SK-N-SH treated with all-trans-retinoic acid at 6 μM for 48 hours (cell line): Measurements from ENCODE around the gene SFT2D3.
A peak's percentile ranks its signal among the peaks of the same experiment; 100 is the strongest.

Experiments
- ATAC-seq: fragments of 200-7000 bp; cut with Tn5 transposase; 3 replicates; pipeline ENCODE4 v1.9.1; 2020; ENCODE audit warnings: mild to moderate bottlenecking, moderate library complexity
- ARNTL ChIP-seq: fragments of 450-650 bp; formaldehyde crosslinking; IDR thresholded peaks from 2 replicates; pipeline ENCODE4 v1.5.0; 2020; ENCODE audit warnings: low read depth, mild to moderate bottlenecking, moderate library complexity, borderline replicate concordance
- BACH2 ChIP-seq: fragments of 250-450 bp; sonication (Bioruptor Pico); IDR thresholded peaks from 2 replicates; pipeline ENCODE4 v1.9.0; 2021; ENCODE audit warnings: mild to moderate bottlenecking, borderline replicate concordance
- CREB5 ChIP-seq: fragments of 250-450 bp; sonication (Bioruptor Pico); IDR thresholded peaks from 2 replicates; pipeline ENCODE4 v1.5.1; 2020; ENCODE audit warnings: low read depth, mild to moderate bottlenecking, moderate library complexity
- CSDC2 ChIP-seq: fragments of 250-450 bp; sonication (Bioruptor Pico); IDR thresholded peaks from 2 replicates; pipeline ENCODE4 v1.5.0; 2020; ENCODE audit warnings: mild to moderate bottlenecking, moderate library complexity
- CSRNP3 ChIP-seq: fragments of 250-450 bp; sonication (Bioruptor Pico); IDR thresholded peaks from 2 replicates; pipeline ENCODE4 v1.5.1; 2021; ENCODE audit warnings: mild to moderate bottlenecking, moderate library complexity
- ESRRG ChIP-seq: fragments of 250-450 bp; sonication (Bioruptor Pico); IDR thresholded peaks from 2 replicates; pipeline ENCODE4 v1.6.1; 2021; ENCODE audit warnings: mild to moderate bottlenecking
- GLIS3 ChIP-seq: fragments of 250-450 bp; sonication (Bioruptor Pico); IDR thresholded peaks from 2 replicates; pipeline ENCODE4 v1.5.0; 2020; ENCODE audit warnings: mild to moderate bottlenecking, moderate library complexity
- ISL1 ChIP-seq: fragments of 250-450 bp; sonication (Bioruptor Pico); IDR thresholded peaks from 2 replicates; pipeline ENCODE4 v2.1.2; 2022; ENCODE audit warnings: mild to moderate bottlenecking, moderate library complexity
- OSR1 ChIP-seq: fragments of 250-450 bp; sonication (Bioruptor Pico); IDR thresholded peaks from 2 replicates; pipeline ENCODE4 v1.8.0; 2022; ENCODE audit warnings: moderate library complexity, mild to moderate bottlenecking, inconsistent platforms
- PATZ1 ChIP-seq: fragments of 250-450 bp; sonication (Bioruptor Pico); IDR thresholded peaks from 2 replicates; pipeline ENCODE4 v1.8.0; 2020; ENCODE audit warnings: mild to moderate bottlenecking, moderate library complexity, borderline replicate concordance
- POU6F1 ChIP-seq: fragments of 250-450 bp; sonication (Bioruptor Pico); IDR thresholded peaks from 2 replicates; pipeline ENCODE4 v1.8.0; 2021; ENCODE audit warnings: low read depth, mild to moderate bottlenecking, moderate library complexity, borderline replicate concordance
- PPARA ChIP-seq: fragments of 250-450 bp; sonication (Bioruptor Pico); IDR thresholded peaks from 2 replicates; pipeline ENCODE4 v1.5.0; 2020; ENCODE audit warnings: mild to moderate bottlenecking, borderline replicate concordance
- RARB ChIP-seq: fragments of 250-450 bp; sonication (Bioruptor Pico); IDR thresholded peaks from 2 replicates; pipeline ENCODE4 v1.8.0; 2021; ENCODE audit warnings: mild to moderate bottlenecking, moderate library complexity
- SNAI2 ChIP-seq: fragments of 250-450 bp; sonication (Bioruptor Pico); IDR thresholded peaks from 2 replicates; pipeline ENCODE4 v1.5.0; 2020; ENCODE audit warnings: mild to moderate bottlenecking, moderate library complexity
- TCF4 ChIP-seq: fragments of 250-450 bp; sonication (Bioruptor Pico); IDR thresholded peaks from 2 replicates; pipeline ENCODE4 v1.8.0; 2021; ENCODE audit warnings: mild to moderate bottlenecking, moderate library complexity, borderline replicate concordance
- TOX ChIP-seq: fragments of 250-450 bp; sonication (Bioruptor Pico); IDR thresholded peaks from 2 replicates; pipeline ENCODE4 v1.8.0; 2021; ENCODE audit warnings: mild to moderate bottlenecking, moderate library complexity, borderline replicate concordance
- TSHZ2 ChIP-seq: fragments of 250-450 bp; sonication (Bioruptor Pico); IDR thresholded peaks from 2 replicates; pipeline ENCODE4 v1.5.0; 2020; ENCODE audit warnings: mild to moderate bottlenecking, moderate library complexity
- ZC3H10 ChIP-seq: fragments of 250-450 bp; sonication (Bioruptor Pico); IDR thresholded peaks from 2 replicates; pipeline ENCODE4 v1.5.1; 2021; ENCODE audit warnings: mild to moderate bottlenecking, moderate library complexity
- ZFP3 ChIP-seq: fragments of 250-450 bp; sonication (Bioruptor Pico); IDR thresholded peaks from 2 replicates; pipeline ENCODE4 v1.5.0; 2020; ENCODE audit warnings: mild to moderate bottlenecking, moderate library complexity
- ZFP30 ChIP-seq: fragments of 450-650 bp; formaldehyde crosslinking; IDR thresholded peaks from 2 replicates; pipeline ENCODE4 v1.5.0; 2022; ENCODE audit warnings: mild to moderate bottlenecking, moderate library complexity
- ZNF565 ChIP-seq: fragments of 450-650 bp; formaldehyde crosslinking; conservative IDR thresholded peaks from 2 replicates; pipeline ENCODE4 v1.5.0; 2020; ENCODE audit warnings: low read depth, mild to moderate bottlenecking, moderate library complexity
- ZNF70 ChIP-seq: fragments of 450-650 bp; formaldehyde crosslinking; IDR thresholded peaks from 2 replicates; pipeline ENCODE4 v1.5.0; 2020; ENCODE audit warnings: mild to moderate bottlenecking, moderate library complexity
- ZNF8 ChIP-seq: fragments of 450-650 bp; formaldehyde crosslinking; IDR thresholded peaks from 2 replicates; pipeline ENCODE4 v1.5.0; 2020; ENCODE audit warnings: mild to moderate bottlenecking, moderate library complexity

Gene SFT2D3

GRCh38 chr2:127701193-127701650, at the start of gene SFT2D3:
TSS of gene SFT2D3 (plus strand) at chr2:127701497. CDS start at chr2:127701529, 32 bp downstream.
- peak; percentile 27; the same call in 1 of the 2 replicates for TF ChIP-seq TSHZ2
- TF ChIP-seq TOX: no peak
- ATAC-seq: peak; percentile 95

GRCh38 chr2:127651971-127652550, 49.2 kb upstream of the SFT2D3 start:
- TF ChIP-seq ZFP3 (CRISPR knock-in tag): peak; percentile 17; the same call in 1 of the 2 replicates
- TF ChIP-seq ZC3H10 (CRISPR knock-in tag): no peak
- no peak for TF ChIP-seq ARNTL (CRISPR knock-in tag)
- TF ChIP-seq PATZ1: no peak
- TF ChIP-seq ZFP30: no peak
- no peak for TF ChIP-seq OSR1 (CRISPR knock-in tag)
- TF ChIP-seq PPARA (CRISPR knock-in tag): no peak
- TF ChIP-seq ZNF8 (CRISPR knock-in tag): no peak
- TF ChIP-seq ZNF70 (CRISPR knock-in tag): no peak
- no peak for TF ChIP-seq TOX
- TF ChIP-seq ESRRG (CRISPR knock-in tag): no peak
- TF ChIP-seq GLIS3 (CRISPR knock-in tag): no peak
- TF ChIP-seq RARB (CRISPR knock-in tag): no peak
- no peak for TF ChIP-seq CSDC2 (CRISPR knock-in tag)
- no peak for TF ChIP-seq CREB5
- TF ChIP-seq ISL1 (CRISPR knock-in tag): no peak
- TF ChIP-seq BACH2 (CRISPR knock-in tag): no peak
- no peak for TF ChIP-seq POU6F1
- TF ChIP-seq TCF4 (CRISPR knock-in tag): peak; percentile 82; the same call in 1 of the 2 replicates
- TF ChIP-seq CSRNP3: no peak
- peak; percentile 13; the same call in 1 of the 2 replicates for TF ChIP-seq SNAI2
- 0 out of 2 replicates have a peak, but pooled peaks have one; percentile 33 for TF ChIP-seq ZNF565 (CRISPR knock-in tag)
- peak; percentile 64; the same call in 1 of the 2 replicates for TF ChIP-seq TSHZ2
- peak; percentile 65 for ATAC-seq
